IPS-NIHi7 (cell line): ENCODE measurements around the gene EXD3.
A peak's percentile ranks its signal among the peaks of the same experiment; 100 is the strongest.

Experiments used
- DNase-seq: peaks from one replicate; pipeline ENCODE4 v3.0.0; 2012; ENCODE audit warnings: mixed read lengths; ENCODE audit errors: extremely low spot score

The EXD3 gene

DNA sequence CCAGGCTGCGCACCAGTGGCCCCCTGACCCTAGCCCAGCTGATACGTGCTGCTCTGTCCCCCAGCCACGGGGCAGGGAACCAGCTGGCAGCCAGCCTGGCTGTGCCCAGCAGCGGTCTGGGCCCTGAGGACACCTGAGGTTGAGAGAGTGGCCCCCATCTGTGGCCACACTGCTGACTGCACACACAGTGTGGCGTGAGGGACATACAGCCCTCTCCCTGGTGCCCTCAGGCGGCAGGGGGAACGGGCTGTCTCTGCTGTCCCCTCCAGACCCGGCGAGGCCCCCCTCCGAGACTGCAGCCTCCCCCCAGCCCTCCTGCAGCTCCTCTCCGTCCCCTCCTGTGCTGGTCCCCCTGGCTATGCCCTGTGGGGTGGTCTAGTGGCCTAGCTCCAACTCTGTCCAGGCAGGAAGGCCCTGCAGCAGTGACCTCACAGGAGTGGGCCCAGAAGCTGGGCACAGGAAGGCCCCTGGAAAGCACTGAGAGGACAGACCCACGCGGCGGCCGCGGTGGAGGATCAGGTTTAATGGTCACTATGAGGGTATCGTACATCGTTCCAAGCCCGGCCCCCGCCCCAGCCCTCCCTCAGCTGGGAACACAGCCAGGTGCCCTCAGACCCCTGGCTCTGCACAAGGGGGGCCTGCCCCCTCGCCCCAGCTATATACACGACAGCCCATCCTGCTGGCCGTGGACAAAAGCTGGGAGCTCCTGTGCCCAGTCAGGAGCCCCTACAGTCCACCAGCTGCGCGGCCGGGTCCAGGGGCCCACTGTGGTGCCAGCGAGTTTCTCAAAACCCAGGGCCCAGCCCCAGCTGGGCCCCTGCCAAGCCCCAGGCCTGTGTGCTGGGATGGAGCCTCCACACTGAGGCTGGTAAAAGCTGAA, 25.0 kb upstream of the EXD3 start:
- DNase-seq: no peak

DNA sequence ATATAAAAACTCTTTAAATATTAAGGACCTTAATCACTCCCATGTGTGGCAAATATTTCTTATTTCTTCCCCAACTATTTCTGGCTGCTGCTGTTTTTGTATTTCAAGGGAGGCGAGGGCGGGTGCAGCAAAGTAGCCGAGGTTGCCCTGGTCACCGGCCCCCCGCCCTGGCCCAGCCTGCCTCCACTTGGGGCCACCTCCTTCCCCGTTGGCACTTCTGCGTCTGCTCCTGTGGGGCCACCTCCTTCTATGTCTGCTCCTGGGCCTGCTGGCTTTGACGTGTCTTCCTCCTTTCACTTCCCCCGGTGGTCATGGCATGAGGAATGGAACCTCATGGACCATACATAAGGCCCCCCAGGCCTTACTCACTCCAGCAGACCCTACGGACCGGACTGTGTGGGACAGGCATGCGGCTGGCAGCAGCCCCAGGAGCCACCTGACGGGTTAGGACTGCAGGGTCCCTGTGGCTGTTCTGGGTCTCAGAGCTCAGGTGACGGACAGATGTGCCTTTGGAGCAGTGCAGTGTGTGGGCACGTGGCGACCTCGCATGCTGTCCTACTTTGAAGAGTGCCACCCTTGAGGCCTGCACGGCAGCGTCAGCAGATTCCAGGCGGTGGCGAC, 24.0 kb upstream of the EXD3 start:
- no peak for DNase-seq

DNA sequence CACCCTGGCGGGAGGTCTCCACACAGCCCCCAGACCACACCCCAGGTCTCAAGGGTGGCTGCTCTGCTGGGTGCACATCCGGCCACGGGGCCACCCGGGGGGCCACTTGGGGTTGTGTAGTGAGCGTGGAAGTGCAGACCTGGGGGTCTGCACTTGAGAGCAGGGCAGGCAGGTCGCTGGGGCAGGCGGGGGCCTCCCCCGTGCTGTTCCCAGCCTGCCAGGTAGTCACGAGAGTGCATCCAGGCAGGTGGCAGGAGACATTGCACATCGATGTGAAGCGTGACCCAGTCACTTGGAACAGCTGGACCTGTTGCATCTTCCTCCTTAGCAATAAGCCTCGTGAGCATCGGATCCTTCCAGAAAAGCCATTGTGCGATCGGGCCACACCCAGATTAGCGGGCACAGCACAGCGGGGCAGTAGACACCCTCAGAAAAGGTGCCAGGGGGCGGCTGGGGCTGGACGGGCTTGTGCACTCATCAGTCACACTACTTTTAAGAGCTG, 23.0 kb upstream of the EXD3 start:
- no peak for DNase-seq

DNA sequence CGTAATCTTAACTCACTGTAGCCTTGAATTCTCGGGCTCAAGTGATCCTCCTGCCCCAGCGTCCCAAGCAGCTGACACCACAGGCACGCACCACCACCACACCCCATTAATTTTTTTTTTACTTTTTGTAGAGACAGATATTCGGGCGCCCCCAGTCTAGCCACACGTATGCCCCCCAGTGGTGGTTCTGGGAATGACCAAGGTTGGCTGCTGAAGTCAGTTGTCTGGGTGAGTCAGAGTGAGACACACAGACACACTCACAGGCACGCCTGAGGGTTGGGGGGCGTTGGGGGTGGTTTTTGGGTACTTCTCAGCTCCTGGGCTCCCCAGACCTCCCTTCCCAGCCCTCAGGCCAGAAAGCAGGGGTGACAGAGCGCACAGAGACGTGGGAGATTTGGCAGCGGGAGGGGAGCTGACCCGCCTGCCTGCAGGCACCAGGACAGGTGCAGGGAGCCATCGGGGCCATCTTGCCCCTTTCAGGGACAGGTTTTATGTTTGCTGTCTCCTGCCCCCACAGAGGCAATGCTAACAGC, 22.4 kb upstream of the EXD3 start:
- DNase-seq: peak; percentile 69

DNA sequence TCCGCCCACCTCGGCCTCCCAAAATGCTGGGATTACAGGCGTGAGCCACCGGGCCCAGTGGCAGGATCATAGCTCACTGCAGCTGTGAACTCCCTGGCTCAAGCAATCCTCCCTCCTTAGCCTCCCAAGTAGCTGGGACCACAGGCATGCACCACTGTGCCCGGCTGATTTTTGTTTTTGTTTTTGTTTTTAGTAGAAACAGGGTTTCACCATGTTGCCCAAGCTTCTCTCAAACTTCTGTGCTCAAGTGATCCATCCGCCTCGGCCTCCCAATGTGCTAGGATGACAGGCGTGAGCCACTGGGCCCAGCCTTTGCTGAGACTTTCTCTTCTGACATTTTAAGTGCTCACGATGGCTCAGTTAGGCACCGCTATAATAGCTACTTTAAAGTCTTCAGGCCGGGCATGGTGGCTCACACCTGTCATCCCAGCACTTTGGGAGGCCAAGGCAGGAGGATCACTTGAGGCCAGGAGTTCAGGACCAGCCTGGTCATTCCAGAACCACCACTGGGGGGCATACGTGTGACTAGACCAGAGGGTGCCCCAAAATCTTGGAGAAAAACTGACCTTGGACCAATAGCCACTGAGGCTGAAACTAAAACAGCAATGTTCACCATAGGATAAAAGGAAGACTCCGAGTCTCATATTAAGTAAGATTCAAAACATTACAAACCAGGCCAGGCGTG, 21.3 kb upstream of the EXD3 start:
- DNase-seq: no peak

DNA sequence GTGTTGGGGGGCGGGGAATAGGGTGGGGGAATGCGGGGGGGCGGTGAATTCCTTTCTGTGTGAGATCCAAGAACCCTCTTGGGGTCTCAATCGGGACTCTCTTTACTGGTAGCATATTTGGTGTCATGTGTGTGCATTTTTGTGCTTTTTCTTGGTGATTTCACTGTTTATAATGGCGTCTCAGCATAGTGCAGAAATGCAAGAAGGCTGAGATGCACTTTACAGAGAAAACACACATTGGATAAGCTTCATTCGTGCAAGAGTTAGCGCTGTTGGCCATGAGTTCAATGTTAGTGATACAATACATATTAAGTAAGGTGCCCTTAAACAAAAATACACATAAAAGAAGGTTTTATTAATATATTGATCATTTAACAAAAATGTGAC, 19.0 kb upstream of the EXD3 start:
- no peak for DNase-seq

DNA sequence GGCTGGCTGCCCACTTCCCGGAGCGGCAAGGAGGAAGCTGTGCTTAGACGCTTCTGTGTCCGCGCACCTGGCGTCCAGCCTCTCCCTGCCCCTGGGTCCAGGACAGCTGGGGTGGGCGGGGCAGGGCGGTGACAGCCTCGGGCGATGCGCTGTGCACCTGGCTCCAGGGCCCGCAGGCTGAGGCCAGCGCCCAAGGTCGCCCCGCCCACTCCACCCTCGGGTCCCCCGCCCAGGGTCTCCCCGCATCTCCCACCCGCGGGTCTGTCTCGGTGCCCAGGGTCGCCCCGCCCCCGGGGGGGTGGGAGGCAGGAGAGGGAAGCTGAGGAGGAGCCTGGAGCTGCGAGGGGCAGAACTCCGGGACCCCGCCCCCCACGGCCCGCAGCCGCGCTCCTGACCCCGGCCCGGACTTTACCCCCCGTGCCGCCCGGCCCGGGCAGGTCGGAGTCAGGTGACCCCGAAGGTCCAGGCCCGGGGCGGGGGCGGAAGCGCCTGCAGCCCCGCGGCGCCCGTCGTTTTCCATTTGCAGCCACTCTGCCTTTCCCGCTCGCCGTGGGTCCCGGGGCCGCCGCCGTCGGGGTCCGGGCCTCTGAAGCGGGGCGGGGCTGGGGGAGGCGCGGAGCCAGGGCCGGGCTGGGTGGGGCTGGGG, 18.4 kb upstream of the EXD3 start, which contains the start of gene ENTPD8:
Gene ENTPD8 (minus strand): TSS at position 69 of the 646 bp plus-strand sequence. CDS start 3,072 bp downstream, outside the sequence.
- DNase-seq: peak; percentile 90

DNA sequence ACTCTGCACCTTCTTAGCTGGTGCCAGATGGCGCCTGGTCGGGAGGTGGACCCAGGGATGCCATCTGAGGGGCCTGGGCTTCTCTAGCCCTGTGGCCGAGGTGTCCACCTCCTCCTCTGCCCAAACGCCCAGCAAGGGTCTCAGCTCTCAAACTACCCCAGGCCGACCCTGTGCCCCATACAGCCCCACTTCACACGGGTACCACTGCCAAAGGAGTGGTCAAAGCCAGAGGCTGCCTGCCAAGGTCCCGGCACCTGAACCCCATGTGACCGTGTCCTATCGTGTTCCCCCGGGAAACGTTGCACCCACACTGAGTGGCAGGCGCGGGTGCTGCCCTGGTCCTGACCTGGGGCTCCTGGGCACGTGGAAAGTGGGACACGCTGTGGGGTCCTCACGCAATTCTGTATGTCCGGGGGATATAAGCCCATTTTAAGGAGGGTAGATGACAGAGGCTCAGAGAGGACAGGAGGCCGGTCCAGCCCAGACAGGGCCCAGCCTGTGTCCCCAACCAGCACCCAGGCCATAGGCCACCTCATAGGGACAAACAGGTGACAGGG, 16.3 kb upstream of the EXD3 start:
- no peak for DNase-seq

DNA sequence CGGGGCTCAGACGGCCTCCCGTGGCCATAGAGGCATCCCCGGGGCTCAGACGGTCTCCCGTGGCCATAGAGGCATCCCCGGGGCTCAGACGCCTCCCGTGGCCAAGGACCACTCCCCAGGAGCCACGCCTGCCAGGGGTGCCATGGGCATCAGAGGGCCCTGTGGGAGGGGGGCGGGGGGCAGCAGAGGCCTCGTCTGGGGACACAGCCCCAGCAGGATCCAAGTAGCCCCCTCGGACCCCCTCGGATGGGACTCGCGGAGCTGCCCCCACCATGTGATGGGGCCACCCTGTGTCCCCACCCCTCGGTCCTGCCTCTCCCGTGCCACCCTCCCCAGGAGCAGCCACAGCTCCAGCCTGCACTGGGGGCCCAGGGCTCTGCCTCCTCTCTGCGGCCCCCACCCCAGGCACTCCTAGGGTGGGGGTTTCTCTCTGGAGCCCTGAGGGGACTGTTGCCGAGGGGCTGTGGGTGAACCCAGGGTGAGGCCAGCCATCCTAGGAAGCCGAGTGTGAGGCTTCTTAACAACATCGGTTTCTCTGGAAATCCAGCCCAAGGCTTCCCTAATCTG, 15.7 kb upstream of the EXD3 start:
- DNase-seq: no peak

DNA sequence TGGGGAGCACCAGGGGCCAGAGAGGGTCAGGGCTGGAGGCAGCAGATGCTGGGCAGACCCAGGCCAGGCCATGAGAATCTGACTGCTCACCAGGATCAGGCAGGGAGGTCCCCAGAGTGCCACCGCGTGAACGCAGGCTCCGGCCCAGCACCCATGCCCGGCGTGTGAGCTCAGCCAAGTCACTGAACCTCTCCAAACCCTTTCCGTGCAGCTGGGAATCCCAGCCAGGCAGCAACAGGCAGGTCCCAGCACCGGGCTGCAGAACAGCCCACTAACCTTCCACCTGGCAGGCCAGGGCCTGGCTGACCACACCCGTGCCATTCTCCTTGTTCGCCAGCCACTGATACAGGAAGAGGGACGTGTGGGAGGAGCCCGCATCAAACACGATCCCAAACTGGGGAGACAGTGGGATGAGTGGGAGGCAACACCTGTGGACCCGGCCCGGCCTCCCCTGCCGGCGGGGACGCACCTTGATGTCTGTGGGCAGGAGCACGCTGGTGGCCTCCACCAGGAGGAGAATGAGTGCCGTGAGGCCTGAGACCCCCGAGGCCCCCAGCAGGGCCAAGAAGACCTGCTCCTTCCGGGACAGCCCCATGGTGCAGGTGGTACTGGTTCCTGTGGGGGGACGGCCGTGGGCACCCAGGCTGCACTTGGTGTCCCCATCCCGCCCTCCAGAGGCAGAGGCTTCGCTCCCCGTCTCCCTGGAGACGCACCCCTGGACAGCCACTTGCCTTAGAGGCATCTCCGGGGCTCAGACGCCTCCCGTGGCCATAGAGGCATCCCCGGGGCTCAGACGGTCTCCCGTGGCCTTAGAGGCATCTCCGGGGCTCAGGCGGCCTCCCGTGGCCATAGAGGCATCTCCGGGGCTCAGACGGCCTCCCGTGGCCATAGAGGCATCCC, 15.0 kb upstream of the EXD3 start:
- DNase-seq: no peak

DNA sequence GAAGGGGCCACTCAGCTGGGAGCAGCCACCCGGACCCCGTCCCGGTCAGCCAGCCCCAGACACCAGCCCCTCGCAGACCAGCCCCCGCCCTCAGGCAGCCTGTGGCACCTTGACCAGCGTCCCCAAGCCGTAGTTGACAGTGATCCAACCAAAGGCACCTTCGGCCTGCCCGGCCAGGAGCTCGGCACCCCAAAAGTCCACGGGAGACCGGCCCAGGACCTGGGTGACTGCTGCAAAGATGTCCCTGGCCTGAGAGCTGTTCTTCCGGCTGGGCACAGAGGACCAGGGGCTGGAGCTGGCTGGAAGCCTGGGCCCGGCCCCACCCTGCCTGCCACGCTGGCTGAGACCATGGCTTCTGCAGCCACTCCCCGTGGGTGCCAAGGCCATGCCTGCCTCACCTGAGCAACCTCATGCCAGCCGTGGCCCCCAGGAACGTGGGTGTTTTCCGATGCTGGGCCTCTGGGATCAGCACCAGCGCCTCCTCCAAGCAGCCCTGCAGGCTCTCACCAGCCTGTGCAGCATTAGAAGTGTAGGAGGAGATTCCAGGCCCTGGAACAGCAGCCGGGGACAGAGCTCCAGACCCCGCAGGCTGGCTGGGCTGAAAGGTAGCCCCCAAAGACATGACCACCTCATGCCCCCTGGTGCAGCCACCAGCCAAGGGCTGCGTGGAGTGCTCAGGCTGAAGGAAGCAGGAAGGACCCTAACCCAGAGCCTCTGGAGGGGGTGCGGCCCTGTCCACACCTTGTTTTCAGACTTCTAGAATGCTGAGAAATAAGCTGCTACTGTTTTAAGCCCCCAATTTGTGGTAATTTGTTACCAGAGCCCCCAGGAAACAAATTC, 14.0 kb upstream of the EXD3 start:
- no peak for DNase-seq

DNA sequence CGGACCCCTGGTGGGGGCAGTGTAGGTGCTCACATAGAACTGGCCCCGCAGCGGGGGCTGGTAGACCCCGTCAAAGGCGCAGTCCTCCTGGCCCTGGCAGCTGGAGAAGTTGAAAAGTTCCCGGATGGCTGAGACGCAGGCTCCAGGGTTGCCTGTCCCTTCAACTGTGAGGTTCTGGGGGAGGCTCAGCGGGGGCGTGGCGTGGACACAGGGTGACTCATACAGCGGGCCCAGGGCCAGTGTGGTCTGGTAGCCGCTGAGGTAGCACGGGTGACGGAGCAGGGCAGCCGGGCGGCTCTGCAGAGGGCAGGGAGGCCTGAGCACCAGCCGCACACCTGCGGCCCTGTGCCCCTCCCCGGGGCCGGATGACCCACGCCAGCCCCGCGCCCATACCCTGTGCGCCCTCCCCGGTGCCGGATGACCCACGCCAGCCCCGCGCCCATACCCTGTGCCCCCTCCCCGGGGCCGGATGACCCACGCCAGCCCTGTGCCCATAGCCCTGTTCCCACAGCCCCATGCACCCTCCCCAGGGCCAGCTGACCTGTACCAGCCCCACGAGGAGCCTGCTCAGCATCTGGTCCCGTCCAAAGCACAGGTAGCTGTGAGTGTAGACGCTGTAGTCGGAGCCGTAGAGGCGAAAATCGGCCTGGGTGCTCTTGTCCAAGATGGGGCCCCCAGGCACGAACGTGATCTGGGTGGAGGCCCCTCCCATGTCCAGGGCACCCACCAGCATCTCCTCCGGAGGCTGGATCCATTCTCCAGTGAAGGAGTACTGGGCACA, 13.2 kb upstream of the EXD3 start:
- no peak for DNase-seq

DNA sequence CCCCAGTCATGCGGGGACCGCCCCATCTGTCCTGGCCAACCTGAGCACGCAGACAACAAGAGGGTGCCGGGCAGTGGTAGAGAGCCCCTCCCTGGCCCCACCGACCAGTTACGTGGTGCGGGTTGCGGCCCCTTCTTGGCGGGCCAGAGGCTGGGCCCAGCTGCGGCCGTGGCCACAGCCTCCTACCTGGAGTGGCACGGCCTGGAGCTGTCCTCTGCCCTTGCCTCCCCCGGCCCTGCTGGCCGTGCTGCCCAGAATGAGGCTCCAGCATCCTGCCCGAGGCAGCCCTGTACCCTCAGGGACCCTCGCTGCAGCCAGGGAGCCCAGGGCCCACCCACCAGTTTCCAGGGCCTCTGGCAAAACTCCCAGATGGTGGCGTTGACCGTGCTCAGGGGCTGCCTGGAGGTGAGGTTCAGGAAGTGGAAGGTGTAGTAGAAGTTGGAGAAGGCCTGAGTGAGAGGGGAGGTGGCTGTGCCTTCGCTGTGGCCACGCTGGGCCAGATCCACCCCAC, 12.5 kb upstream of the EXD3 start:
- no peak for DNase-seq

DNA sequence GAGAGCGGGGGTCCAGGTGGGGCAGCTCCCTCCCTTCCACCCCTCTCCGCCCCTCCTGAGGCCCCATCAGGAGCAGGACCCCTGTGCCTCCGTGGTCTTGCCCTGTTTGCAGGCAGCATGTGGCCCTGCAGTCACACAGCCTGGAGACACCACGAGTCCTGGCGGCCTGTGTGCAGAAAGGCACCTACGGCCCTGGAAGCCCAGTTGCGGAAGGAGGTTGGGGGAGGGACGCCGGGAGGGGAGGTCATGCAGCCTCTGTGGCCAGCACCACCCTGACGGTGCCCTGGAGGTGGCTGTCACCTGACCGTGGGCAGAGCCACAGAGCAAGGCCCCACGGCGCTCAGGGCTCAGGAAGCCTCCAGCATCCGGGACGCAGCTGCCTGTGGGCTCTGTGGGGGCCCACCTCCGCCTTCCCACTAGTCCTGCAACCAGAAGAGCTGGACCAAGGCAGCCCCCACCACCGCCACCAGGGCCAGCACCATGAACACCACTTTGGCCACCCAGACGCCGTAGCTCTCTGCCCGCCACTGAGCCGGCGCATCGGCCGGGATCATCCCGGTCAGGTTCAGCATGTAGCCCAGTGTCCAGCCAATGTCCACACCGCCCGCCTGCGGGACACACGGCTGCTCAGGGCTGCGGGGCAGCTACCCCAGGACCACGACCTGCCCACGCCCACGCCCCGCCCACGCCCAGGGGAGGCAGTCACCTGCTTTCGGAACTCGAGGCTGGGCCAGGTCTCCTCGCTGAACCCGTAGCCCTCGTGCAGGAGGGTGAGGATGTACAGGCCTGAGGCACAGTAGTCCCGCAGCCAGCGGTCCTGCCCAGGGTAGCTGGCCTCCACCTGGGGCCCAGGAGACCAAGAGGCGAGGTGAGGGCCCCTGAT, 11.8 kb upstream of the EXD3 start:
- no peak for DNase-seq

DNA sequence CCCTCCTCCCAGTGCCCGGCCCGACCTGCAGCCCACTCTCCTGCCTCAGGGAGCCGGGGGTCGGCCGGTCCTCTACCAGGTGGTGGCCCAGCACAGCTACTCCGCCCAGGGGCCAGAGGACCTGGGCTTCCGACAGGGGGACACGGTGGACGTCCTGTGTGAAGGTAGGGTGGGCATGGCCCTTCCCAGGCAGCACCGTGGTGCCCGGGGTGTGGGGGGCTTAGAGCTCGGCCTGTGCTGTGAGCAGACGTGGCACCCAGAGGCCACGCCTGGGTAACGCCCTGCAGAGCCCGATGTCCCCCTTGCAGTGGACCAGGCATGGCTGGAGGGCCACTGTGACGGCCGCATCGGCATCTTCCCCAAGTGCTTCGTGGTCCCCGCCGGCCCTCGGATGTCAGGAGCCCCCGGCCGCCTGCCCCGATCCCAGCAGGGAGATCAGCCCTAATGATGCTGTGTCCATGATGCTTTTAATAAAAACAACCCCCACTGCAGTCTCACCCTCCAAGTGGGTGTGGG, 11.0 kb upstream of the EXD3 start:
- no peak for DNase-seq

DNA sequence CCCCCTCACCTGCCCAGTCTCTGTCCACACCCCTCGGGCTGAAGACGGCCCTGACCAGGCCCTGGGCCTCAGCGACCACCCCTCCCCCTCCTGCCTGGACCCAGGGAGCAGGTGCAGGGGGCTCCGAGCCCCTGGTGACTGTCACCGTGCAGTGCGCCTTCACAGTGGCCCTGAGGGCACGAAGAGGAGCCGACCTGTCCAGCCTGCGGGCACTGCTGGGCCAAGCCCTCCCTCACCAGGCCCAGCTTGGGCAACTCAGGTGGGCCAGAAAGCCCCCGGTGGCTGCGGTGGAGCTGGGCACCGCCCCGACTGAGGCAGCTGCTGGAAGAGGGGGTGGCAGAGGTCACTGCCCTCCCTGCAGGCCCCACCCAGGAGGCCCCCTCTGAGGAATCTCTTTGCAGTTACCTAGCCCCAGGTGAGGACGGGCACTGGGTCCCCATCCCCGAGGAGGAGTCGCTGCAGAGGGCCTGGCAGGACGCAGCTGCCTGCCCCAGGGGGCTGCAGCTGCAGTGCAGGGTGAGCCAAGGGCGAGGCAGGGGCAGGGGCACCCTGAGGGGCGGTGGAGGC, 10.5 kb upstream of the EXD3 start:
- DNase-seq: no peak
